MCF 10A (cell line): ENCODE data around the gene GLB1L2. TPM values are rescaled to one million over a fixed set of nuclear protein-coding genes. Genes with fewer than 3 reads are reported as not detected.

ENCODE experiments used
- BruUV-seq: library from RNA; stranded (reverse); fragments of 400-500 nt; replicated peaks from 2 replicates; lab custom pipeline; 2021; lab: Mats Ljungman, UMichigan
- CTCF ChIA-PET: fragments of 300-600 bp; sonication (Branson Sonifier 250); formaldehyde crosslinking; extraction: SDS; loops from one replicate; lab custom pipeline; 2021; ENCODE audit warnings: antibody characterized with exemption, inconsistent platforms; lab: Yijun Ruan, JAX
- POLR2A ChIA-PET: fragments of 300-600, 350-650 bp; sonication (Branson Sonifier 250); formaldehyde crosslinking; extraction: SDS; loops from one replicate; lab custom pipeline; 2020; ENCODE audit warnings: antibody characterized with exemption, inconsistent platforms; lab: Yijun Ruan, JAX
- DNase-seq: peaks from one replicate; pipeline ENCODE4 v3.0.0-alpha.2; 2018; ENCODE audit not compliant: unreplicated experiment
- H3K27ac Mint-ChIP-seq: one replicate; pipeline ENCODE4 v1.8.0; 2022; ENCODE audit warnings: mild to moderate bottlenecking, low read depth, mixed read lengths; ENCODE audit not compliant: unreplicated experiment
- H3K27me3 Mint-ChIP-seq: one replicate; pipeline ENCODE4 v1.8.0; 2022; ENCODE audit warnings: mixed read lengths; ENCODE audit not compliant: insufficient read depth, unreplicated experiment
- H3K36me3 Mint-ChIP-seq: one replicate; pipeline ENCODE4 v1.8.0; 2022; ENCODE audit warnings: mild to moderate bottlenecking, moderate library complexity, mixed read lengths; ENCODE audit not compliant: insufficient read depth, unreplicated experiment
- H3K4me1 Mint-ChIP-seq: one replicate; pipeline ENCODE4 v1.8.0; 2022; ENCODE audit warnings: mixed read lengths; ENCODE audit not compliant: insufficient read depth, unreplicated experiment
- H3K4me3 Mint-ChIP-seq: one replicate; pipeline ENCODE4 v1.8.0; 2022; ENCODE audit warnings: mild to moderate bottlenecking, moderate library complexity, mixed read lengths; ENCODE audit not compliant: unreplicated experiment
- H3K9me3 Mint-ChIP-seq: one replicate; pipeline ENCODE4 v1.8.0; 2022; ENCODE audit warnings: mixed read lengths; ENCODE audit not compliant: unreplicated experiment
- CTCF ChIP-seq: fragments of 200-600 bp; IDR thresholded peaks from one replicate; pipeline ENCODE4 v1.8.0; 2022; ENCODE audit warnings: antibody characterized with exemption, mild to moderate bottlenecking; ENCODE audit not compliant: unreplicated experiment
- intact Hi-C: fragments of 100-400 bp; cut with micrococcal nuclease; formaldehyde crosslinking; loops from 2 replicates; pipeline ENCODE4 v1.14.1; 2022
- total RNA-seq: library from RNA; stranded (reverse); gene quantifications from 2 replicates; pipeline ENCODE4 v1.2.3, GENCODE V29; 2022

Gene GLB1L2
- total RNA-seq, 1 experiment from 2014 or later, result 17.0 TPM

DNA sequence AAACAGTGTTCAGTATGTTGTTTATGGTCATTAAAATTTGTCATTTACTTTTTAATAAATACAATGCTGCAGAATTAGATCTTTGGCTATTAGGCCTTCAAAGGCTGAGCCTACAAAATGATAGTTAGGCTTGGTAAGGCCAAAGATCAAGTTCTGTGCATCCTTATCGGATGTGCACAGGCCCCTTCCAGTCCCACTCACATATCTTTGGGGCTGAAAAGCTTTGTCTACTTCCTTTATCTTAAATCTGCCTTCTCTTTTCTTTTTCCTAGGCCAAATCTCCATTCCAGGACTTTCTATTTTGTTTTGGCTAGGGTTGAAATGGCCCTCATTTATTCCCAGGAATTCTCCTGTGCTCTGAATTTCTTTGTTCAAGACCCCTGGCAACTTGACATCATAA, 3.4 kb upstream of the GLB1L2 start:
- DNase-seq, result no peak
- peaks cover 11% of the 10 kb centered on the region for H3K4me1 Mint-ChIP-seq

GRCh38 chr11:134330611-134331353, 1.0 kb upstream of the GLB1L2 start:
- no TSS peak for BruUV-seq
- no peak for DNase-seq
- Mint-ChIP-seq H3K27me3 (peaks cover 9% of the 10 kb centered on the region), H3K4me3 (peak overlapping the region; percentile 76), H3K4me1 (peaks cover 12% of the 10 kb centered on the region), H3K9me3 (no peaks in the 10 kb centered on the region), H3K36me3 (peaks cover 7% of the 10 kb centered on the region), H3K27ac (peak overlapping the region; percentile 57)
- intact Hi-C loops, result no loop called here
- ChIA-PET CTCF (no interaction called here), POLR2A (no interaction called here)
- no peak for TF ChIP-seq CTCF

More for the DNA sequence above, 3.4 kb upstream of the GLB1L2 start:
- H3K9me3 Mint-ChIP-seq, result no peaks in the 10 kb centered on the region
- intact Hi-C loops, result no loop called here
- CTCF ChIA-PET, result interaction anchor here (0.5 to 0.6 kb wide), 3 partner anchors 120 to 314 kb away, joined by 3 read pairs; no protein-coding TSS in a partner anchor
- peaks cover 9% of the 10 kb centered on the region for H3K27me3 Mint-ChIP-seq
- no peak overlapping the region for H3K27ac Mint-ChIP-seq
- H3K4me3 Mint-ChIP-seq, result no peak overlapping the region
- POLR2A ChIA-PET, result no interaction called here
- H3K36me3 Mint-ChIP-seq, result no peaks in the 10 kb centered on the region
- no TSS peak for BruUV-seq
- TF ChIP-seq CTCF, result no peak

DNA sequence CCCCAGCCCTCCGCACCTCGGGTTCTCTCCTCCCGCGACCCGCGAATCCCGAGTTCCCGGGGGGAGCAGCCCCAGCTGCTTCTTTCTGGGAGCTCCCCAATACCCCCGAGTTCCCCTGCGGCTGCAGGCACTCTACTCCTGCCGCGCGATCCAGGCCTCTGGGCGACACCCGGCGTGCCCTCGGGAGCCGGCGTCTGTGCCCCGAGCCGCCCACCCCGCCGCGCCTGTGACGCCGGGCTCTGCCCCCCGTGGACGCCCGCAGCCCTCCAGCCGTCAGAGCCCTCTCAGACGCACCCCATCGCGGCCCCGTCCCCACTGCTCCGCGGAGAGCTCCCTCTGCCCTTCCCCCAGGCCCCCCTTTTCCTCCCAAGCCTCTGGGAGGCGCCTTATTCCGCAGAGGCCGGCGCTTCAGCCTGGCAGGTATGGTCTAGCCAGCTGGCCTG, 422 bp downstream of the GLB1L2 start:
- no peak overlapping the region for H3K27ac Mint-ChIP-seq
- no TSS peak for BruUV-seq
- H3K4me3 Mint-ChIP-seq, result peak overlapping the region; percentile 76
- no peaks in the 10 kb centered on the region for H3K27me3 Mint-ChIP-seq
- intact Hi-C loops, result no loop called here
- ChIA-PET CTCF (interaction anchor here (1.0 kb wide), 1 partner anchor 70 kb away, joined by 3 read pairs; no protein-coding TSS in a partner anchor), POLR2A (no interaction called here)
- H3K36me3 Mint-ChIP-seq, result peaks cover 14% of the 10 kb centered on the region
- peaks cover 12% of the 10 kb centered on the region for H3K4me1 Mint-ChIP-seq
- no peak for TF ChIP-seq CTCF
- H3K9me3 Mint-ChIP-seq, result no peaks in the 10 kb centered on the region
- peak; percentile 6 for DNase-seq

GRCh38 chr11:134332782-134333181, 994 bp downstream of the GLB1L2 start:
- peaks cover 12% of the 10 kb centered on the region for H3K4me1 Mint-ChIP-seq
- H3K36me3 Mint-ChIP-seq, result peaks cover 14% of the 10 kb centered on the region
- H3K27me3 Mint-ChIP-seq, result no peaks in the 10 kb centered on the region
- peak overlapping the region; percentile 76 for H3K4me3 Mint-ChIP-seq
- intact Hi-C loops, result no loop called here
- CTCF ChIA-PET, result interaction anchor here (0.5 to 1.0 kb wide), 3 partner anchors 71 to 524 kb away, joined by 3 read pairs; no protein-coding TSS in a partner anchor
- TF ChIP-seq CTCF, result no peak
- TSS peak; percentile 32 for BruUV-seq
- POLR2A ChIA-PET, result no interaction called here
- no peak for DNase-seq
- peak overlapping the region; percentile 38 for H3K27ac Mint-ChIP-seq
- no peaks in the 10 kb centered on the region for H3K9me3 Mint-ChIP-seq
